PC-3 (cell line): ENCODE data around the gene HOXC13.

Experiments used
- CTCF ChIP-seq: fragments of 300-600 bp; sonication (generic); conservative IDR thresholded peaks from 2 replicates; pipeline ENCODE4 v1.5.1; 2017; ENCODE audit warnings: antibody characterized with exemption, low read depth, mild to moderate bottlenecking, low read length
- EZH2 ChIP-seq: fragments of 300-600 bp; sonication (generic); IDR thresholded peaks from one replicate; pipeline ENCODE4 v1.6.1; 2017; ENCODE audit warnings: antibody characterized with exemption, mild to moderate bottlenecking, low read length; ENCODE audit not compliant: unreplicated experiment
- EZH2phosphoT487 ChIP-seq: fragments of 300-600 bp; sonication (generic); IDR thresholded peaks from 2 replicates; pipeline ENCODE4 v1.6.1; 2018; ENCODE audit warnings: mild to moderate bottlenecking, antibody characterized with exemption, low read length, borderline replicate concordance

GRCh38 chr12:53978477-53979356 lies 40.1 kb downstream of the HOXC13 start:
- TF ChIP-seq CTCF (no peak), EZH2 (no peak), EZH2phosphoT487 (no peak)
